ENCODE data around the gene TUBA4A.

DNA sequence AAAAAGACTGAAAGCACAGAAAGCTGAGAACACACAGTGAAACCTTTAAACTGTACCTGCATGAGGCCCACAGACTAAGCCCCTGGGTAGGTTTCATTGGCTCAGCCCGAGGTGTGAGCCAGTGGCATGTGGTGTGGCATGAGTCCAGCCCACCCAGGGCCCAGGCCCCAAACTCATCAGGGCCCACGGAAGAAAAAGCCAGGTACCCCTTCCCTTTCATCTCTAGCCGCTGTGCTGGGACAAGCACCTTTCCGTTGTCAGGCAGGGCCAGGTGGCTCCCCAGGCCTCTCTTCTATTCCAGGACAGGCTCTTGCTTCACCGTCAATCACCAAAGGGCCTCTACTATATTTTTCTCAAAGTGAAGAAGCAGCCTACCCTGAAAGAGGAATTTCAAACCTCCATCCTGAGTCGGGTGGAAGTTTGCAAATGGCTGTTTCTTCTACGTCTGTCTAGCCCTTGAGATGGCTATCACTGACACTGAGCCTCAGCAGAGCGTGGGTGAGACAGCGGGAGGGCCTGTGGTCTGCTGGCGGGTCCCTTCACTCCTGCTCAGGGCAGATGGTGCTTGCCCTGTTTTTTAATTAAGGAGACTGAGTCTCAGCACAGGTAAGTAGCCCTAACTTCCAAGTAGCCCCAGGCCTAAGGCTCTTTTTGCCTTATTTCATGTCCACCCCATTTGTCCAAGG, 34.0 kb upstream of the TUBA4A start:
- TF ChIP-seq POLR2AphosphoS5 (IDR thresholded peaks at IDR 0.05; ENCODE audit: insufficient read depth in 1 of 2, low read depth in 1 of 2): no peak
- TF ChIP-seq, protein P1, sequence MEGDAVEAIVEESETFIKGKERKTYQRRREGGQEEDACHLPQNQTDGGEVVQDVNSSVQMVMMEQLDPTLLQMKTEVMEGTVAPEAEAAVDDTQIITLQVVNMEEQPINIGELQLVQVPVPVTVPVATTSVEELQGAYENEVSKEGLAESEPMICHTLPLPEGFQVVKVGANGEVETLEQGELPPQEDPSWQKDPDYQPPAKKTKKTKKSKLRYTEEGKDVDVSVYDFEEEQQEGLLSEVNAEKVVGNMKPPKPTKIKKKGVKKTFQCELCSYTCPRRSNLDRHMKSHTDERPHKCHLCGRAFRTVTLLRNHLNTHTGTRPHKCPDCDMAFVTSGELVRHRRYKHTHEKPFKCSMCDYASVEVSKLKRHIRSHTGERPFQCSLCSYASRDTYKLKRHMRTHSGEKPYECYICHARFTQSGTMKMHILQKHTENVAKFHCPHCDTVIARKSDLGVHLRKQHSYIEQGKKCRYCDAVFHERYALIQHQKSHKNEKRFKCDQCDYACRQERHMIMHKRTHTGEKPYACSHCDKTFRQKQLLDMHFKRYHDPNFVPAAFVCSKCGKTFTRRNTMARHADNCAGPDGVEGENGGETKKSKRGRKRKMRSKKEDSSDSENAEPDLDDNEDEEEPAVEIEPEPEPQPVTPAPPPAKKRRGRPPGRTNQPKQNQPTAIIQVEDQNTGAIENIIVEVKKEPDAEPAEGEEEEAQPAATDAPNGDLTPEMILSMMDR (IDR thresholded peaks at IDR 0.05): no peak
- TF ChIP-seq POLR2A (IDR thresholded peaks at IDR 0.05): no peak

All from vagina (tissue), 2 donors.